Measurements from ENCODE around the gene MPPED1. TPM values are rescaled to one million over a fixed set of nuclear protein-coding genes. Genes with fewer than 3 reads are reported as not detected.

The MPPED1 gene
- total and polyA plus RNA-seq, 4 donors: 0.89 to 6.5 (median 4.1) TPM

DNA sequence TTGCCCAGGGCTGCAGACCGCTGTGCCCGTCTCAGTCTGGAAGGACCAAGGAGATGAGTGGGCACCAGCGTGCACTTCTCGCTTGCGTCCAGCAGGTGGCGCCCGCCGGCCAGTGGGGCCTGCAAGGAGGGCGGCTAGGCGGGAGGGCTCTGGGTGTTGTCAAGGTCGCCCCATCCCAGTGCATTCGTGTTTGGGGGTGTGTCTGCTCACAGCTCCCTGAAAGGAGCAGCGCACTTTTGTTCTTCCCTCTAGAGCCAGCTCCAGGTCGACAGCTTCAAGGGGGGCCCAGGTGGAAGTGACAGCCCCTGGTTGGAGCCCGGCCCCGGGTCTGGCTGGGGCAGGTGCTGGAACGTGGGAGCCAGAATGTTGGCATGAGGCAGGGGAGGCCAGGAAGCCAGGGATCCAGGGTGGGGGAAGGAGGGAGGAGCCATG, 23.4 kb upstream of the MPPED1 start (continued):
- no peak for TF ChIP-seq HNF4G (IDR thresholded peaks at IDR 0.05)
- TF ChIP-seq, protein P1, sequence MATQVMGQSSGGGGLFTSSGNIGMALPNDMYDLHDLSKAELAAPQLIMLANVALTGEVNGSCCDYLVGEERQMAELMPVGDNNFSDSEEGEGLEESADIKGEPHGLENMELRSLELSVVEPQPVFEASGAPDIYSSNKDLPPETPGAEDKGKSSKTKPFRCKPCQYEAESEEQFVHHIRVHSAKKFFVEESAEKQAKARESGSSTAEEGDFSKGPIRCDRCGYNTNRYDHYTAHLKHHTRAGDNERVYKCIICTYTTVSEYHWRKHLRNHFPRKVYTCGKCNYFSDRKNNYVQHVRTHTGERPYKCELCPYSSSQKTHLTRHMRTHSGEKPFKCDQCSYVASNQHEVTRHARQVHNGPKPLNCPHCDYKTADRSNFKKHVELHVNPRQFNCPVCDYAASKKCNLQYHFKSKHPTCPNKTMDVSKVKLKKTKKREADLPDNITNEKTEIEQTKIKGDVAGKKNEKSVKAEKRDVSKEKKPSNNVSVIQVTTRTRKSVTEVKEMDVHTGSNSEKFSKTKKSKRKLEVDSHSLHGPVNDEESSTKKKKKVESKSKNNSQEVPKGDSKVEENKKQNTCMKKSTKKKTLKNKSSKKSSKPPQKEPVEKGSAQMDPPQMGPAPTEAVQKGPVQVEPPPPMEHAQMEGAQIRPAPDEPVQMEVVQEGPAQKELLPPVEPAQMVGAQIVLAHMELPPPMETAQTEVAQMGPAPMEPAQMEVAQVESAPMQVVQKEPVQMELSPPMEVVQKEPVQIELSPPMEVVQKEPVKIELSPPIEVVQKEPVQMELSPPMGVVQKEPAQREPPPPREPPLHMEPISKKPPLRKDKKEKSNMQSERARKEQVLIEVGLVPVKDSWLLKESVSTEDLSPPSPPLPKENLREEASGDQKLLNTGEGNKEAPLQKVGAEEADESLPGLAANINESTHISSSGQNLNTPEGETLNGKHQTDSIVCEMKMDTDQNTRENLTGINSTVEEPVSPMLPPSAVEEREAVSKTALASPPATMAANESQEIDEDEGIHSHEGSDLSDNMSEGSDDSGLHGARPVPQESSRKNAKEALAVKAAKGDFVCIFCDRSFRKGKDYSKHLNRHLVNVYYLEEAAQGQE (IDR thresholded peaks at IDR 0.05): no peak
- TF ChIP-seq FOXA2 (IDR thresholded peaks at IDR 0.05): no peak
- no peak for TF ChIP-seq GABPA (IDR thresholded peaks at IDR 0.05 in 1 of 2, conservative IDR thresholded peaks at IDR 0.05 in 1 of 2)

DNA sequence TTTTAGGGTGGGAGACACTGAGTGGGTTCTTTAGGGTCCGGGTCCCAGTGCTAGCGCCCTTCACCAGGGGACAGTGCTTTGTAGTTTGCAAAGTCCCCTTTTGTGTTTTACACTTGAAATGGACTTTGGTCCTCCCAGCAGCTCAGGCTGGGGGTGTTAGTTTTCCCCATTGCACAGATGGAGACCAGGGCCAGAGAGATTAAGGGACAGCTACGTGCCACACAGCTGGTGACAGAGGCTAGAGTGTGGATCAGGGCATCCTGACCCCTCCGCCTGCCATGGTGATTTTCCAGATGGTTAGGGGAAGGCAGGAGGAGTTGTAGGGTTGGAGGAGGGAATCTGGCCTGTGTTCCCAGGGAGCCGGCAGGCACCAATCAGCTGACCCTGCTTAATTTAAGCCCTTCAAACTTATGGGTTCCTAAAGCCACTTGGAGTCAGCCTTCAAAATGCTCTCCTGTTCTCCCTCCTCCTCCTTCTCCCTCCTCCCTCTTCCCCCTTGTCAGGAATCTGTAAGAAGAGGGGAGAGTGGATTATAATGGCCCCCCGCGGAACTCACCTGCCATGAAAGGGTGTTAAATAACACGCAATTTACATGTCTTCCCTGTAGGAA, 22.5 kb upstream of the MPPED1 start:
- no peak overlapping the region for H3K4me3 ChIP-seq (ENCODE audit: low read depth in 1 of 3, low read length in 3 of 3)
- no peak for DNase-seq (ENCODE audit: low spot score)
- WGBS: 61% methylated on average over 8 of the region's 8 CpGs
- H3K36me3 ChIP-seq (ENCODE audit: control insufficient read depth in 4 of 4, insufficient read depth in 3 of 4, low read depth in 1 of 4, low read length in 3 of 4): no peaks in the 10 kb centered on the region
- H3K27me3 ChIP-seq (ENCODE audit: control insufficient read depth in 4 of 4, insufficient read depth in 4 of 4, low read length in 3 of 4): no peaks in the 10 kb centered on the region
- peak overlapping the region in 1 of 2 donors; percentile 42 for H3K9ac ChIP-seq (ENCODE audit: low read depth in 1 of 2, low read length in 2 of 2)
- peaks cover 6 to 32% (median 22%) of the 10 kb centered on the region in 4 donors for H3K4me1 ChIP-seq (ENCODE audit: control insufficient read depth in 4 of 4, insufficient read depth in 4 of 4, low read length in 3 of 4)
- no peaks in the 10 kb centered on the region for H3K9me3 ChIP-seq (ENCODE audit: control insufficient read depth in 4 of 4, low read length in 3 of 4)
- TF ChIP-seq YY1 (IDR thresholded peaks at IDR 0.05) (peak; percentile 73), HNF4G (IDR thresholded peaks at IDR 0.05) (peak; percentile 51), NR2F2 (IDR thresholded peaks at IDR 0.05) (no peak), JUND (IDR thresholded peaks at IDR 0.05) (no peak), RAD21 (IDR thresholded peaks at IDR 0.05) (peak; percentile 34 to 43), SP1 (IDR thresholded peaks at IDR 0.05) (peak; percentile 65), RXRA (IDR thresholded peaks at IDR 0.05) (peak in 1 of 2 donors; percentile 85), HNF4A (conservative IDR thresholded peaks at IDR 0.05) (peak; percentile 86 to 95)
- TF ChIP-seq, protein P2, sequence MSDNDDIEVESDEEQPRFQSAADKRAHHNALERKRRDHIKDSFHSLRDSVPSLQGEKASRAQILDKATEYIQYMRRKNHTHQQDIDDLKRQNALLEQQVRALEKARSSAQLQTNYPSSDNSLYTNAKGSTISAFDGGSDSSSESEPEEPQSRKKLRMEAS (IDR thresholded peaks at IDR 0.05): peak; percentile 40
- TF ChIP-seq, protein P3, sequence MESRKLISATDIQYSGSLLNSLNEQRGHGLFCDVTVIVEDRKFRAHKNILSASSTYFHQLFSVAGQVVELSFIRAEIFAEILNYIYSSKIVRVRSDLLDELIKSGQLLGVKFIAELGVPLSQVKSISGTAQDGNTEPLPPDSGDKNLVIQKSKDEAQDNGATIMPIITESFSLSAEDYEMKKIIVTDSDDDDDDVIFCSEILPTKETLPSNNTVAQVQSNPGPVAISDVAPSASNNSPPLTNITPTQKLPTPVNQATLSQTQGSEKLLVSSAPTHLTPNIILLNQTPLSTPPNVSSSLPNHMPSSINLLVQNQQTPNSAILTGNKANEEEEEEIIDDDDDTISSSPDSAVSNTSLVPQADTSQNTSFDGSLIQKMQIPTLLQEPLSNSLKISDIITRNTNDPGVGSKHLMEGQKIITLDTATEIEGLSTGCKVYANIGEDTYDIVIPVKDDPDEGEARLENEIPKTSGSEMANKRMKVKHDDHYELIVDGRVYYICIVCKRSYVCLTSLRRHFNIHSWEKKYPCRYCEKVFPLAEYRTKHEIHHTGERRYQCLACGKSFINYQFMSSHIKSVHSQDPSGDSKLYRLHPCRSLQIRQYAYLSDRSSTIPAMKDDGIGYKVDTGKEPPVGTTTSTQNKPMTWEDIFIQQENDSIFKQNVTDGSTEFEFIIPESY (IDR thresholded peaks at IDR 0.05): peak; percentile 18
- TF ChIP-seq, protein P1 (IDR thresholded peaks at IDR 0.05): peak; percentile 33
- TF ChIP-seq, protein P4, sequence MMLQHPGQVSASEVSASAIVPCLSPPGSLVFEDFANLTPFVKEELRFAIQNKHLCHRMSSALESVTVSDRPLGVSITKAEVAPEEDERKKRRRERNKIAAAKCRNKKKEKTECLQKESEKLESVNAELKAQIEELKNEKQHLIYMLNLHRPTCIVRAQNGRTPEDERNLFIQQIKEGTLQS (IDR thresholded peaks at IDR 0.05): no peak
- peak overlapping the region; percentile 58 to 69 for H3K27ac ChIP-seq (ENCODE audit: low read depth in 1 of 2, low read length in 2 of 2)

All from liver (tissue), 9 donors.